ENCODE measurements around the gene TMEM200B. TPM values are rescaled to one million over a fixed set of nuclear protein-coding genes. Genes with fewer than 3 reads are reported as not detected.

TMEM200B gene
- total RNA-seq, 1 donor from 2014 or later: 8.7 TPM

- intact Hi-C loops (cut with DNase I): no loop called here
- peaks cover 16% of the 10 kb centered on the region for H3K27me3 ChIP-seq
- DNase-seq: peak; percentile 66
Observed at GRCh38 chr1:29121936-29122681, 1.6 kb downstream of the TMEM200B start.

DNA sequence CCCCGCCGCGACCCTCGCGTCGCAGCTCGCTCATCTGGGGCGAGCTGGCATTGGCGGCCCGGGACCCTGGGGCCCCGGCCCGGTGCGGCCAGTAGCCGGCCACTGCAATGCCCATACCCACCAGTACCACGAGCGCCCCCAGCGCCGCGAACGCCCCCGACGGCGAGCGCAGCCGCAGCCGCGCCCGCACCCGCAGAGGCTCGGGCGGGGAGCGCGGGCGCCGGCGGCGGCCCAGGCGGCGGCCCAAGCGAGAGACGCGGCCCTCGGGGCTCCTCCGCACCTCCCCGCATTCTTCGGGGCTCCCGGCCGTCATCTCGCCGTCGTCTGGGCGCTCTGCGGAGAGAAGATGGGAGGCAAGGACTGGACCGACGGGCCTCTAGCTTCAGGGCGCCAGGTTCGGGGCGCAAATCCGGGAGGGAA lies 2.2 kb downstream of the TMEM200B start:
- intact Hi-C loops (cut with DNase I): no loop called here
- DNase-seq (no peak), ATAC-seq (no peak)
- Histone ChIP-seq H3K27ac (peak overlapping the region; percentile 79), H3K36me3 (peaks cover 7% of the 10 kb centered on the region), H3K27me3 (peaks cover 16% of the 10 kb centered on the region), H3K4me3 (peak overlapping the region; percentile 63), H3K4me1 (peaks cover 18% of the 10 kb centered on the region), H3K9me3 (no peaks in the 10 kb centered on the region)
- no peak for TF ChIP-seq CTCF (IDR thresholded peaks at IDR 0.05)

More at GRCh38 chr1:29121936-29122681, 1.6 kb downstream of the TMEM200B start:
- H3K36me3 ChIP-seq: peaks cover 7% of the 10 kb centered on the region
- peak overlapping the region; percentile 63 for H3K4me3 ChIP-seq
- no peaks in the 10 kb centered on the region for H3K9me3 ChIP-seq
- ATAC-seq: no peak
- H3K27ac ChIP-seq: peak overlapping the region; percentile 79
- H3K4me1 ChIP-seq: peaks cover 18% of the 10 kb centered on the region
- no peak for TF ChIP-seq CTCF (IDR thresholded peaks at IDR 0.05)

DNA sequence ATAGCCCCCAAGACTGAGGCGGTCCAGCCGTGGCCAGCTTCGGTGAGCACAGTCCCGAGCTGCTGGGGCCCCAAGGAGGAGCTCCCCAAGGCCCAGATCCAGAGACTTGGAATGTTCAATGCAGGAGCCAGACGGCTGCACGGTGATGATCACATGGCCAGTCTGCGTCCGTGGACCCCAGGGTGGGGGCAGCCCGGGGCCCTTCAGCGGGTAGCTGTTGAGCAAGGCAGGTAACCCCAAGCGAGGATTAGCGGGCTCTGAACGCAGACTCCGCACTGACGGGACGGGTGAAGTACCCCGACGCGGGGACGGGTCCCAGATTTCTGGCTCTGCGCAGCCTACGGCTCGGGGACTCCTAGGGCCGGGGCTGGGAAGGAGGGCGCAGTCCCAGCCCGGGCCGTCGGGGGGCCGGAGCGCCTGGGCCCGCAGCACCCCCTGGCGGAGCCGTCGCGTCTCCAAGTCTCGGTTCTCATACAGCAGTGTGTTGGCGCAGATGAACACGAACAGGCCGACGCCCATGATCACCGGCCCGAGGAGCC lies 2.7 kb downstream of the TMEM200B start:
- peak; percentile 58 for ATAC-seq

GRCh38 chr1:29120367-29120766 lies 3.3 kb downstream of the TMEM200B start:
- Histone ChIP-seq H3K27ac (no peak overlapping the region), H3K4me3 (no peak overlapping the region), H3K36me3 (peaks cover 12% of the 10 kb centered on the region), H3K9me3 (no peaks in the 10 kb centered on the region), H3K27me3 (peaks cover 16% of the 10 kb centered on the region), H3K4me1 (peaks cover 18% of the 10 kb centered on the region)
- TF ChIP-seq CTCF (IDR thresholded peaks at IDR 0.05): no peak
- ATAC-seq: no peak
- intact Hi-C loops (cut with DNase I): no loop called here
- no peak for DNase-seq

More for the DNA sequence above, 2.7 kb downstream of the TMEM200B start:
- intact Hi-C loops (cut with DNase I): no loop called here
- no peaks in the 10 kb centered on the region for H3K9me3 ChIP-seq
- H3K4me1 ChIP-seq: peaks cover 18% of the 10 kb centered on the region
- peak overlapping the region; percentile 63 for H3K4me3 ChIP-seq
- peaks cover 16% of the 10 kb centered on the region for H3K27me3 ChIP-seq
- no peak overlapping the region for H3K27ac ChIP-seq
- TF ChIP-seq CTCF (IDR thresholded peaks at IDR 0.05): peak; percentile 54
- H3K36me3 ChIP-seq: peaks cover 7% of the 10 kb centered on the region
- peak; percentile 72 for DNase-seq

DNA sequence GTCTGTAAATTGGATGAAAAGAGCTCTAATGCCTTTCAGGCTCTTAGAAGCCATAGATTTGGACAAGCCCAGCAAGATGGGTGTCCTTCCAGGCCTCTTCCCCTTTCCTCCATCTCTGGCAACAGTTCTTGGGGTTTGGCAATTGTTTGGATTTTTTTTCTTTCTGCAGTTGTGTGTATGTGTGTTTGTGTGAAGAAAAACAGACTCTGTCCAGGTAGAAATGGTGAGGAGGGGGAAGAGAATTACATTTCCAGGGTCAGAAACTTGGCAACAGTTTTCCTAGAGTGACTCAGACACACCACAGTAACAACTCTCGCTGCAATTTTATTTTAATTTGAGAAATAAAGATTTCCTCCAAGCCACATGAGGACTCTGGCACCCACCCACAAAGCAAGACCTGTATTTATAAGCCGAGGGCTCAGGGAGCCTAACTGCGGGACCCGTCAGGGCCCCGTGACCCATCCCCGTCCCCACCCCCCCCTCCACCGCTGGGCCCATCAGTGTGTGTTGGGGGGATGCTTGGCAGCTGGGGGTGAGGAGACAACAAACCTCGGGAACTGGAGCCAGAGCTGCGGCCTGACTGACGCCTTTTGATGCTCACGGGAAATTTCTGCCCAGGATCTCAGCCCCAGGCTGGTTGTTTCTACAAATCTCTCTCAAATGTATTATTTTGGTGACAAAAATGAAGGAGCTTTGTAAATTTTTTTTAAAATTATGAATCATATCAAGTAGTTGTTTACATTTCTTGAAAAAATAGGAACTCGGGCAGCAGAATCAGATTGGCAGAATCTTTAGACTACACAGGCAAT lies 4.4 kb downstream of the TMEM200B start:
- no peak overlapping the region for H3K27ac ChIP-seq
- intact Hi-C loops (cut with DNase I): no loop called here
- H3K4me3 ChIP-seq: no peak overlapping the region
- no peak for TF ChIP-seq CTCF (IDR thresholded peaks at IDR 0.05)
- peaks cover 9% of the 10 kb centered on the region for H3K27me3 ChIP-seq
- H3K9me3 ChIP-seq: no peaks in the 10 kb centered on the region
- H3K36me3 ChIP-seq: peaks cover 19% of the 10 kb centered on the region
- no peak for DNase-seq
- H3K4me1 ChIP-seq: peaks cover 18% of the 10 kb centered on the region
- ATAC-seq: no peak

All from upper lobe of right lung (tissue), 1 donor.